Neural progenitor cell (in vitro differentiated cells): ENCODE results near the gene CMTM1.

Experiments used
- EZH2 ChIP-seq: fragments of 200-600 bp; sonication (generic); IDR thresholded peaks from 2 replicates; pipeline ENCODE4 v1.6.1; 2017; ENCODE audit warnings: antibody characterized with exemption, mild to moderate bottlenecking, moderate library complexity
- EZH2phosphoT487 ChIP-seq: fragments of 200-600 bp; sonication (generic); IDR thresholded peaks from 2 replicates; pipeline ENCODE4 v1.6.1; 2017; ENCODE audit warnings: antibody characterized with exemption
- TF ChIP-seq, protein P1 (sequence below): fragments of 200-600 bp; sonication (generic); IDR thresholded peaks from 2 replicates; pipeline ENCODE4 v1.5.1; 2017; ENCODE audit warnings: antibody characterized with exemption, mild to moderate bottlenecking

DNA sequence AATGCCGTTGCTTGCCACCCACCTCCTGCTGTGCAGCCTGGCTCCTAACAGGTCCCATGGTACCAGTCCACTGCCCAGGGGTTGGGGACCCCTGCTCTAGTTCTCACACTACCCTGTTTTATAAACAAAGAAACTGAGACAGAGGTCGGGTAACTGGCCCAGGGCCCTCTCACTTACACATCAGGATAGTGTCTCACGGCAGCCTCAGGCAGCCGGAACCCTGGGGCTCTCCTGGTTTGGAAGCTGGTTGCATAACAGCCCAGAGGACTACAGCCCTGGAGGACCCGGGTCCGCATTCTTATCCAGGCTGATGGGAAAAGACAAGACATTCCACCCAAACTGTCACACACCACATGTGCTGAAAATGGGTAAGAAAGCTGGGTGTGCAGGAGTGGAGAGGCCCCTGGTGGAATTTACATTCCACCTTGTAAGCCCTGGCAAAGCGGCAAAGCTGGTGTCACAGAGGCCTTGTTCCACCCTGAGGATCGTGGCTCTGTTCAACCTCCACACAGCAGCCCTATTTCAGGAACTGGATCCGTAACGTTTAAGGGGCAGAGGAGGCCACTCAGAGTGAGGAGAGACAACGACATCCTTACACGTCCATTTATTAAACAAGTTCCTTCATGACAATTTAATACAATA lies 48.0 kb downstream of the CMTM1 start:
- TF ChIP-seq, protein P1, sequence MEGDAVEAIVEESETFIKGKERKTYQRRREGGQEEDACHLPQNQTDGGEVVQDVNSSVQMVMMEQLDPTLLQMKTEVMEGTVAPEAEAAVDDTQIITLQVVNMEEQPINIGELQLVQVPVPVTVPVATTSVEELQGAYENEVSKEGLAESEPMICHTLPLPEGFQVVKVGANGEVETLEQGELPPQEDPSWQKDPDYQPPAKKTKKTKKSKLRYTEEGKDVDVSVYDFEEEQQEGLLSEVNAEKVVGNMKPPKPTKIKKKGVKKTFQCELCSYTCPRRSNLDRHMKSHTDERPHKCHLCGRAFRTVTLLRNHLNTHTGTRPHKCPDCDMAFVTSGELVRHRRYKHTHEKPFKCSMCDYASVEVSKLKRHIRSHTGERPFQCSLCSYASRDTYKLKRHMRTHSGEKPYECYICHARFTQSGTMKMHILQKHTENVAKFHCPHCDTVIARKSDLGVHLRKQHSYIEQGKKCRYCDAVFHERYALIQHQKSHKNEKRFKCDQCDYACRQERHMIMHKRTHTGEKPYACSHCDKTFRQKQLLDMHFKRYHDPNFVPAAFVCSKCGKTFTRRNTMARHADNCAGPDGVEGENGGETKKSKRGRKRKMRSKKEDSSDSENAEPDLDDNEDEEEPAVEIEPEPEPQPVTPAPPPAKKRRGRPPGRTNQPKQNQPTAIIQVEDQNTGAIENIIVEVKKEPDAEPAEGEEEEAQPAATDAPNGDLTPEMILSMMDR = no peak
- TF ChIP-seq EZH2phosphoT487 (no peak), EZH2 (no peak)
